Jurkat, Clone E6-1 (cell line): ENCODE results near the gene THSD7B.
A peak's percentile ranks its signal among the peaks of the same experiment; 100 is the strongest.

Experiments used
- DNase-seq: peaks from one replicate; pipeline ENCODE4 v3.0.0-alpha.2; 2011; ENCODE audit warnings: low read depth, low spot score
- H3K4me3 ChIP-seq: 2 replicates; pipeline ENCODE4 v1.5.1; 2011; ENCODE audit warnings: mild to moderate bottlenecking, low read length, control low read depth, moderate library complexity

Gene THSD7B

GRCh38 chr2:137111896-137112295, 346.6 kb downstream of the THSD7B start:
- no peak for DNase-seq
- H3K4me3 ChIP-seq = no peak overlapping the region

GRCh38 chr2:137115081-137115794, 349.9 kb downstream of the THSD7B start:
- no peak overlapping the region for H3K4me3 ChIP-seq
- no peak for DNase-seq

- H3K4me3 ChIP-seq = no peak overlapping the region
- DNase-seq = no peak
Observed at GRCh38 chr2:137115795-137116089, 350.4 kb downstream of the THSD7B start.

- no peak for DNase-seq
- no peak overlapping the region for H3K4me3 ChIP-seq
Observed at GRCh38 chr2:137117385-137117784, 352.0 kb downstream of the THSD7B start.

GRCh38 chr2:137118140-137118539, 352.8 kb downstream of the THSD7B start:
- DNase-seq = no peak

GRCh38 chr2:137123226-137123625, 357.9 kb downstream of the THSD7B start:
- DNase-seq = no peak
- H3K4me3 ChIP-seq = no peak overlapping the region

More at GRCh38 chr2:137118140-137118539, 352.8 kb downstream of the THSD7B start:
- no peak overlapping the region for H3K4me3 ChIP-seq

- no peak overlapping the region for H3K4me3 ChIP-seq
- DNase-seq = no peak
Observed at GRCh38 chr2:137133225-137133624, 367.9 kb downstream of the THSD7B start.

GRCh38 chr2:137138263-137138662, 372.9 kb downstream of the THSD7B start:
- no peak for DNase-seq
- H3K4me3 ChIP-seq = no peak overlapping the region

- no peak for DNase-seq
- no peak overlapping the region for H3K4me3 ChIP-seq
Observed at GRCh38 chr2:137151731-137152130, 386.4 kb downstream of the THSD7B start.

GRCh38 chr2:137154946-137155345, 389.6 kb downstream of the THSD7B start:
- H3K4me3 ChIP-seq = no peak overlapping the region
- no peak for DNase-seq

- H3K4me3 ChIP-seq = no peak overlapping the region
- no peak for DNase-seq
Observed at GRCh38 chr2:137155356-137156104, 390.2 kb downstream of the THSD7B start.

- no peak overlapping the region for H3K4me3 ChIP-seq
- DNase-seq = no peak
Observed at GRCh38 chr2:137156221-137156844, 391.0 kb downstream of the THSD7B start.

- H3K4me3 ChIP-seq = no peak overlapping the region
- DNase-seq = no peak
Observed at GRCh38 chr2:137157851-137158250, 392.5 kb downstream of the THSD7B start.

- DNase-seq = no peak
- no peak overlapping the region for H3K4me3 ChIP-seq
Observed at GRCh38 chr2:137161250-137161649, 395.9 kb downstream of the THSD7B start.

GRCh38 chr2:137165968-137166367, 400.6 kb downstream of the THSD7B start:
- H3K4me3 ChIP-seq = no peak overlapping the region

GRCh38 chr2:137167651-137168050, 402.3 kb downstream of the THSD7B start:
- no peak for DNase-seq
- H3K4me3 ChIP-seq = no peak overlapping the region

More at GRCh38 chr2:137165968-137166367, 400.6 kb downstream of the THSD7B start:
- no peak for DNase-seq

- no peak overlapping the region for H3K4me3 ChIP-seq
- no peak for DNase-seq
Observed at GRCh38 chr2:137168552-137168951, 403.2 kb downstream of the THSD7B start.

GRCh38 chr2:137172162-137172561, 406.8 kb downstream of the THSD7B start:
- no peak overlapping the region for H3K4me3 ChIP-seq
- no peak for DNase-seq

- peak; percentile 28 for DNase-seq
- no peak overlapping the region for H3K4me3 ChIP-seq
Observed at GRCh38 chr2:137173463-137173862, 408.1 kb downstream of the THSD7B start.

- no peak overlapping the region for H3K4me3 ChIP-seq
- DNase-seq = no peak
Observed at GRCh38 chr2:137175246-137175645, 409.9 kb downstream of the THSD7B start.
